Keratinocyte (primary cell): Measurements from ENCODE around the gene PRSS35. TPM values are rescaled to one million over a fixed set of nuclear protein-coding genes. Genes with fewer than 3 reads are reported as not detected.

ENCODE experiments used
- DNase-seq: peaks from one replicate; pipeline ENCODE4 v3.0.0-alpha.2; 2011; ENCODE audit warnings: low read depth, missing footprints, low spot score
- FAIRE-seq: peaks from 2 replicates; lab custom pipeline; 2011; peaks lifted over from hg19 to GRCh38; lab: Jason Lieb, UNC
- H2AFZ ChIP-seq: 2 replicates; pipeline ENCODE4 v1.6.0; 2012; ENCODE audit warnings: low read length, control low read depth, inconsistent platforms; ENCODE audit not compliant: control insufficient read depth
- H3K27ac ChIP-seq: 2 replicates; pipeline ENCODE4 v1.5.1; 2011; ENCODE audit warnings: low read length; ENCODE audit not compliant: control insufficient read depth, insufficient read depth
- H3K27me3 ChIP-seq: 3 replicates; pipeline ENCODE4 v1.6.0; 2011; ENCODE audit warnings: low read length; ENCODE audit not compliant: control insufficient read depth, insufficient read depth; ENCODE audit errors: extremely low read depth
- H3K36me3 ChIP-seq, 2 experiments: 2 replicates in 1 of 2; 3 replicates in 1 of 2; pipeline ENCODE4 v1.5.1; 2011; ENCODE audit warnings: low read length in 2 of 2, mild to moderate bottlenecking in 1 of 2; ENCODE audit not compliant: control insufficient read depth in 2 of 2, insufficient read depth in 2 of 2; ENCODE audit errors: extremely low read depth in 1 of 2
- H3K4me1 ChIP-seq: 3 replicates; pipeline ENCODE4 v1.5.1; 2011; ENCODE audit warnings: low read length; ENCODE audit not compliant: control insufficient read depth, insufficient read depth; ENCODE audit errors: extremely low read depth
- H3K4me2 ChIP-seq: 3 replicates; pipeline ENCODE4 v1.6.0; 2011; ENCODE audit warnings: low read depth, low read length; ENCODE audit not compliant: control insufficient read depth, insufficient read depth; ENCODE audit errors: extremely low read depth
- H3K4me3 ChIP-seq, 3 experiments: fragments of 200-600 bp in 1 of 3; sonication (generic) in 1 of 3; 2 replicates in 2 of 3; 3 replicates in 1 of 3; pipeline ENCODE4 v1.5.1; 2011 to 2016; ENCODE audit warnings: low read length in 3 of 3, mild to moderate bottlenecking in 3 of 3, control low read depth in 2 of 3, inconsistent platforms in 1 of 3, low read depth in 1 of 3, mixed read lengths in 1 of 3, mixed run types in 1 of 3, moderate library complexity in 1 of 3; ENCODE audit not compliant: control insufficient read depth in 2 of 3, insufficient read depth in 2 of 3; ENCODE audit errors: extremely low read depth in 1 of 3
- H3K79me2 ChIP-seq: 2 replicates; pipeline ENCODE4 v1.6.0; 2012; ENCODE audit warnings: low read length; ENCODE audit not compliant: control insufficient read depth, insufficient read depth
- H3K9ac ChIP-seq: 3 replicates; pipeline ENCODE4 v1.6.0; 2011; ENCODE audit warnings: low read length; ENCODE audit not compliant: control insufficient read depth, insufficient read depth; ENCODE audit errors: extremely low read depth
- H3K9me1 ChIP-seq: 3 replicates; pipeline ENCODE4 v1.6.0; 2011; ENCODE audit warnings: low read length; ENCODE audit not compliant: control insufficient read depth, insufficient read depth; ENCODE audit errors: extremely low read depth
- H3K9me3 ChIP-seq: 2 replicates; pipeline ENCODE4 v1.5.1; 2012; ENCODE audit warnings: low read depth, low read length; ENCODE audit not compliant: control insufficient read depth
- H4K20me1 ChIP-seq: 3 replicates; pipeline ENCODE4 v1.6.0; 2011; ENCODE audit warnings: low read length; ENCODE audit not compliant: control insufficient read depth, insufficient read depth; ENCODE audit errors: extremely low read depth
- CTCF ChIP-seq, 3 experiments: IDR thresholded peaks in 1 of 3; conservative IDR thresholded peaks in 1 of 3; optimal IDR thresholded peaks in 1 of 3; 2 replicates in 2 of 3; 3 replicates in 1 of 3; pipeline versions ENCODE3 to v1.5.1; 2011; ENCODE audit warnings: low read length in 3 of 3, mild to moderate bottlenecking in 3 of 3, moderate library complexity in 2 of 3, control low read depth in 1 of 3, inconsistent platforms in 1 of 3; ENCODE audit not compliant: insufficient read depth in 2 of 3; ENCODE audit errors: extremely low read depth in 1 of 3
- EZH2 ChIP-seq: IDR thresholded peaks from one replicate; pipeline ENCODE4 v1.6.1; 2012; ENCODE audit warnings: inconsistent platforms, mild to moderate bottlenecking, low read length, moderate library complexity
- dilution Hi-C: fragments of 300-500 bp; cut with MboI; formaldehyde crosslinking; loops from one replicate; pipeline ENCODE4 v1.7.0; 2020; ENCODE audit warnings: low sequenced_read_pairs; ENCODE audit not compliant: extremely low pct_ligation_motif_present
- polyA plus RNA-seq, 5 experiments: library from polyadenylated mRNA; depleted of rRNA in 3 of 5; stranded (reverse) in 3 of 5; stranded (forward) in 1 of 5; unstranded in 1 of 5; fragments of >200 nt; gene quantifications; 1 replicate in 1 of 5; 2 replicates in 3 of 5; 3 replicates in 1 of 5; pipeline versions ENCODE4 v1.2.1 to v1.2.3, GENCODE V29; 2011 to 2012; ENCODE audit warnings: missing spikeins in 2 of 5, low read depth in 1 of 5, low replicate concordance in 1 of 5

The PRSS35 gene
- polyA plus RNA-seq, 1 donor (not counting 4 experiments of a cell fraction or from before 2014, with no cell fraction given): 0.04 TPM

GRCh38 chr6:83467620-83468036 is 44.7 kb upstream of the PRSS35 start:
- no peaks in the 10 kb centered on the region for H3K79me2 ChIP-seq
- DNase-seq: no peak
- H2AFZ ChIP-seq: no peak overlapping the region
- H3K4me2 ChIP-seq: no peak overlapping the region
- dilution Hi-C loops: no loop called here
- H3K9me1 ChIP-seq: no peaks in the 10 kb centered on the region
- no peaks in the 10 kb centered on the region for H3K9me3 ChIP-seq
- no peak for TF ChIP-seq EZH2
- TF ChIP-seq CTCF (optimal IDR thresholded peaks at IDR 0.05 in 1 of 3, IDR thresholded peaks at IDR 0.05 in 1 of 3, conservative IDR thresholded peaks at IDR 0.05 in 1 of 3; ENCODE audit: extremely low read depth in 1 of 3, insufficient read depth in 2 of 3, low read length in 3 of 3): no peak
- peaks cover 7% of the 10 kb centered on the region for H3K4me1 ChIP-seq
- no peaks in the 10 kb centered on the region for H4K20me1 ChIP-seq
- no peak for FAIRE-seq
- H3K9ac ChIP-seq: no peak overlapping the region
- no peaks in the 10 kb centered on the region for H3K36me3 ChIP-seq
- no peaks in the 10 kb centered on the region for H3K27me3 ChIP-seq
- H3K27ac ChIP-seq: no peak overlapping the region
- no peak overlapping the region for H3K4me3 ChIP-seq

- H3K4me2 ChIP-seq: no peak overlapping the region
- dilution Hi-C loops: no loop called here
- H3K9ac ChIP-seq: no peak overlapping the region
- no peaks in the 10 kb centered on the region for H3K36me3 ChIP-seq
- no peaks in the 10 kb centered on the region for H3K27me3 ChIP-seq
- H2AFZ ChIP-seq: no peak overlapping the region
- H3K9me1 ChIP-seq: no peaks in the 10 kb centered on the region
- no peaks in the 10 kb centered on the region for H4K20me1 ChIP-seq
- H3K27ac ChIP-seq: no peak overlapping the region
- H3K4me3 ChIP-seq: no peak overlapping the region
- no peaks in the 10 kb centered on the region for H3K4me1 ChIP-seq
- no peaks in the 10 kb centered on the region for H3K79me2 ChIP-seq
- no peak for FAIRE-seq
- H3K9me3 ChIP-seq: no peaks in the 10 kb centered on the region
- TF ChIP-seq EZH2: no peak
- TF ChIP-seq CTCF (optimal IDR thresholded peaks at IDR 0.05 in 1 of 3, IDR thresholded peaks at IDR 0.05 in 1 of 3, conservative IDR thresholded peaks at IDR 0.05 in 1 of 3; ENCODE audit: extremely low read depth in 1 of 3, insufficient read depth in 2 of 3, low read length in 3 of 3): no peak
- DNase-seq: no peak
Measured at GRCh38 chr6:83470001-83470400, 42.3 kb upstream of the PRSS35 start.
